ENCODE data around the gene PARVB. TPM values are rescaled to one million over a fixed set of nuclear protein-coding genes. Genes with fewer than 3 reads are reported as not detected.

PARVB gene
- total and polyA plus RNA-seq, 11 donors, result 54.9 to 172 (median 95.8) TPM

DNA sequence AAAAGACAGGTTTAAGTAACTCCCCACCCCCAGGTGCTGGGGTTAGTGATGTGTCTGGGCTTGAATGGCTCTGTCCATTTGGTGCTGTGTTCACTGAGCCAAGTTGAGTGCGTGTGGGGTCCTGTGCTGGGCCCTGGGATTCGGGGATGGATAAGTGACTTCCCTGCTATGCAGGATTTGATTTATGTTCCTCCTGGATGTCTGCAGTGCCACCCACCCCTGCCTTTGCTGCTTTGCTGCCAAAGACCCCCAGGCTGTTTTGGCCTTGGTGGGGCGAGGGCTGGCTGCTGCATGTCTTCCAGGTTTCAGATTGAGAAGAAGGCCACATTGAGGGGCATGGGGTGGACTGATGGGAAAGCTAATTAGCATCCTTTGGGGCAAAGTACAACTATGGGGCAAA, 78.8 kb downstream of the PARVB start:
- WGBS, 4 donors, result 94 to 100% (median 98%) methylated on average over 3 of the region's 3 CpGs
- no peaks in the 10 kb centered on the region for H3K9me3 ChIP-seq
- ATAC-seq (no peak), DNase-seq (peak in 3 of 5 donors; percentile 3 to 11 (median 4))
- H3K27me3 ChIP-seq, result no peaks in the 10 kb centered on the region
- intact Hi-C loops (cut with DNase I), result no loop called here
- peaks cover 0 to 53% (median 41%) of the 10 kb centered on the region in 9 donors for H3K36me3 ChIP-seq
- no peak overlapping the region for H3K4me3 ChIP-seq
- H3K4me1 ChIP-seq, result no peaks in the 10 kb centered on the region
- TF ChIP-seq POLR2A (IDR thresholded peaks at IDR 0.05) (no peak), CTCF (IDR thresholded peaks at IDR 0.05) (no peak)
- no peak overlapping the region for H3K27ac ChIP-seq

DNA sequence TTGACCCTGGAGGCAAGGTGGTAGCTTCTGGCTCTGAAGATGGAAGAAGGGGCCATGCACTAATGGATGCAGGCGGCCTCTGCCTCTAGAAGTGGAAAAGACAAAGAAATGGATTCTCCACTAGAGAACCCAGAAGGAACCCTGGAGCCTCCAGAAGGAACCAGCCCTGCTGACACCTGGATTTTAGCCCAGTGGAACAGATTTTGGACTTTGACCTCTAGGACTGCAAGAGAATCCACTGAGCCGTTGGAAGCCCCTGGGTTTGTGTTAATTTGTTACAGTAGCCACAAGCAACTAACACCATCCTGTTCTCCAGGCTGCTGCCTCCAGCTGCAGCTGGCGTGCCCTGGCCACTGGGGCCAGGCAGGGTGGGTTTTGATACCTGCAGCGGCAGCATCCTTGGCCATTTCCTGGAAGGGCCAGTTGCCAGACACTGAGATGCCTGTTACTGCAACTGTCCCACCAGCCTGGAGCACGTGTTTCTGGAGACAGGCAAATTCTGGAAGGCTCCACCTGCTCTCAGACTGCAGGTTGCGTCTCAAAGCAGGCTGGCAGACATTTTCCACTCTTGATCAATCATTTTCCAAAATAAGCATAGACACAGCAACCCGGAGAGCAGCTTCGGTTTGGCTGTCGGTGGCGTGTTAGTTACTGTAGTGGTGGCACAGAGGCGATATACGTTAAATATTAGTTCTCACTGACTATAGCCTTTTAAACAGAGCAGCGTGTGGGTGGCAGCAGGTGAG, 79.8 kb downstream of the PARVB start:
- Histone ChIP-seq H3K4me1 (peaks cover 0 to 3% (median 1%) of the 10 kb centered on the region in 12 donors), H3K27me3 (no peaks in the 10 kb centered on the region), H3K9me3 (no peaks in the 10 kb centered on the region), H3K36me3 (peaks cover 0 to 53% (median 41%) of the 10 kb centered on the region in 9 donors), H3K4me3 (no peak overlapping the region), H3K27ac (no peak overlapping the region)
- TF ChIP-seq POLR2A (IDR thresholded peaks at IDR 0.05) (no peak), CTCF (IDR thresholded peaks at IDR 0.05) (no peak)
- DNase-seq, result peak in 3 of 5 donors; percentile 7 to 16 (median 11)
- intact Hi-C loops (cut with DNase I), result no loop called here
- no peak for ATAC-seq
- WGBS, 4 donors, result 90 to 98% (median 93%) methylated on average over 12 to 13 of the region's 13 CpGs

DNA sequence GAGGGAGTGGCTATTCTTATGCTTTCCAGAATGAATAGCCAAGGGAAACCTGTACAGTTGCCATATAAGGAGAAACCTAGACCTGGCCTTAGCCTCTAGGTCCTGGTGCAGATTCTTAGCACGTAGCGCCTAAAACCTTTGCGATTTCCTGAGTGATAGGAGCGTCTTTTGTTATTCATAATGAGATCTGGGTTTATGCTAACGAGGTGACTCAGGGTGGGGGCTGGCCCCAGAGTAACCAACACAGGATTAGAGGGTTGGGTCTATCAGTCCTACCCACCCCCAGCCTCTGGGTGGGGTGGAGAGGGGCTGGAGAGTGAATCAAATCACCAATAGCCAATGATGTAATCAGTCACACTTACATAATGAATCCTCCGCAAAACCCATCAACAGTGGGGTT, 83.2 kb downstream of the PARVB start:
- Histone ChIP-seq H3K27ac (no peak overlapping the region), H3K4me3 (no peak overlapping the region), H3K36me3 (peaks cover 0 to 30% (median 18%) of the 10 kb centered on the region in 9 donors), H3K9me3 (no peaks in the 10 kb centered on the region), H3K4me1 (peaks cover 0 to 23% (median 9%) of the 10 kb centered on the region in 12 donors), H3K27me3 (no peaks in the 10 kb centered on the region)
- intact Hi-C loops (cut with DNase I), result no loop called here
- ATAC-seq, result no peak
- TF ChIP-seq POLR2A (IDR thresholded peaks at IDR 0.05) (no peak), CTCF (IDR thresholded peaks at IDR 0.05) (no peak)
- 81 to 91% (median 83%) methylated on average over 6 of the region's 6 CpGs for WGBS, 4 donors
- DNase-seq, result peak in 2 of 5 donors; percentile 4 to 18

- H3K36me3 ChIP-seq, result peaks cover 0 to 23% (median 11%) of the 10 kb centered on the region in 9 donors
- no peaks in the 10 kb centered on the region for H3K27me3 ChIP-seq
- 82 to 100% (median 94%) methylated on average over 2 of the region's 2 CpGs for WGBS, 4 donors
- intact Hi-C loops (cut with DNase I), result no loop called here
- no peak for ATAC-seq
- TF ChIP-seq POLR2A (IDR thresholded peaks at IDR 0.05) (no peak), CTCF (IDR thresholded peaks at IDR 0.05) (no peak)
- no peak overlapping the region for H3K27ac ChIP-seq
- no peak overlapping the region for H3K4me3 ChIP-seq
- peaks cover 0 to 25% (median 9%) of the 10 kb centered on the region in 12 donors for H3K4me1 ChIP-seq
- DNase-seq, result peak in 2 of 5 donors; percentile 3 to 17
- no peaks in the 10 kb centered on the region for H3K9me3 ChIP-seq
Measured at GRCh38 chr22:44108076-44108475, 84.0 kb downstream of the PARVB start.
